Middle frontal gyrus (tissue), 1 donor: ENCODE data around the gene TSSC4.

ENCODE experiments used
- DNase-seq: peaks from one replicate; pipeline ENCODE4 v3.0.0-alpha.2; 2015; ENCODE audit warnings: low spot score; ENCODE audit errors: extremely low spot score

Gene TSSC4

DNA sequence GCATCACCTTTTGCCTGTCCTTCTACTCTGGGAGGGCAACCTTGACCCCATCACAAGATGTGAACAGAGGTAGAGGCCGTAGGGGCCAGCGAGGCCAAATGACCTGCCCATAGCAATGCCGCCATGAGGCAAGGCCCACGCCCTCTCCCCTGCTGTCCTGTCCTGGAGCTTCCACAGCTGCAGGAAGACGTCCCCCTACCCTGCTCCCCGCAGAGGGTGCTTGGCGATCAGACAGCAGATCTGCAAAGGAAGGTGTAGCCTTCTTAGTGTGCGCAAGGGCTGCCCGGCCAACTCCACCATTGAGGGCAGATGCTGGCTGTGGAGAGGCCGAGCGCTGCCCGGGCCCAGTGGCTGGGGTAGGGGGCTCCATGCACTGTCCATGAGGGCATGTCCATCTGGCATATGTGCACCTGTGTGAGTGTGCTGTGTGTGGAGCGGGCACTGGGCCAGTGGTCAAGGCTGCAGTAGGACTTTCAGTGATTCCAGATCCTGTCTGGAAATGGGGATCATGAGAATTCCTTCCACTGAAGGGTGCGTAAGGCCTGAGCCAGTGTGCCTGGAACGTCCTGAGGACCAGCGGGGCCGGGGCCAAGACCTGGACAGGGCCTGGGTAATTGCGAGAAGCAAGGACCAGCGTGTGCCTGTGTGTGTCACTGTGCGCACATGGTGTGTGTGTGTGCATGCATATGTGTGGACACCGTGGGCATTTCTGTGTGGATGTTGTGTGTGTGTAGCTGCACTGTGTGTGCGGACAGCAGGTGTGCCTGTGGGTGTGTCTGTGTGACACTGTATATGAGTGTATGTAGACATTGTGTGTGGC is 32.8 kb downstream of the TSSC4 start:
- DNase-seq = no peak

GRCh38 chr11:2434008-2434407 is 33.5 kb downstream of the TSSC4 start:
- DNase-seq = no peak

- DNase-seq = no peak
These were observed 34.1 kb downstream of the TSSC4 start for GRCh38 chr11:2434506-2435255.

- no peak for DNase-seq
These were observed 34.9 kb downstream of the TSSC4 start for GRCh38 chr11:2435288-2436012.

DNA sequence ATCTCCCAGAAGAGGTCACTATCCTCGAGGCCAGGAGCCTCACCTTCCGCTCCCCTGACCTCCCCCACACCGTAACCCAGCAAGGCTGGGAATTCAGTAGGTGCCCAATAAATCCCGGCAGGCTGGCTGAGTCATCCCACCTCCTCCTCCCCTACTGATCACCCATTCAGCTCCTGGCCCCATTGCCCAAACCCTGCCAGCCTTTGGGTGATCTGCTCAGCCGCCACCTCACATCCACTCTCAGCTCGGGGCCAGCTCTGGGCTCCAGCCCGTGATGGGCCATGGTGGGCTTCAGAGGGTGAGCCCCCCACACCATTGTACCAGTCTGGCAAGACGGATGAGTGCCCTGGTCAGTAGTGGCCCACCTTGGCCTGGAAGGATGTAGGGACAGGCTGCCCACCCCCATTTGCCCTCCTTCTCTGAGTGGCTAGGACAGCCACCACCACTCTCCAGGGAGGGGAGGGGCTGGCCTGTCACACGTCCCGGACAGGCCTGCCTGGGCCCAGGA is 35.5 kb downstream of the TSSC4 start:
- DNase-seq = no peak

GRCh38 chr11:2436521-2437031 is 36.0 kb downstream of the TSSC4 start:
- no peak for DNase-seq

- DNase-seq = no peak
These were observed 37.0 kb downstream of the TSSC4 start for GRCh38 chr11:2437516-2437915.

DNA sequence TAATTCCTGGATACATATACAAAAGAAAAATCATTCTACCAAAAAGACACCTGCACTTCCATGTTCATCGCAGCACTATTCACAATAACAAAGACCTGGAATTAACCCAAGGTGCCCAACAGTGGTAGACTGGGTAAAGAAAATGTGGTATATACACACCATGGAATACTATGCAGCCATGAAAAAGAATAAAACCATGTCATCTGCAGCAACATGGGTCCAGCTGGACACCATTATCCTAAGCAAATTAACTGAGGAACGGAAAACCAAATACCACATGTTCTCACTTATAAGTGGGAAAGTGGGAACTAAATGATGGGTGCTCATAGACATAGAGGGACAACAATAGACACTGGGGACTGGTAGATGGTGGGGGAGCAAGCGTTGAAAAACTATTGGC is 39.3 kb downstream of the TSSC4 start:
- DNase-seq = no peak

GRCh38 chr11:2440646-2441045 is 40.1 kb downstream of the TSSC4 start:
- no peak for DNase-seq

DNA sequence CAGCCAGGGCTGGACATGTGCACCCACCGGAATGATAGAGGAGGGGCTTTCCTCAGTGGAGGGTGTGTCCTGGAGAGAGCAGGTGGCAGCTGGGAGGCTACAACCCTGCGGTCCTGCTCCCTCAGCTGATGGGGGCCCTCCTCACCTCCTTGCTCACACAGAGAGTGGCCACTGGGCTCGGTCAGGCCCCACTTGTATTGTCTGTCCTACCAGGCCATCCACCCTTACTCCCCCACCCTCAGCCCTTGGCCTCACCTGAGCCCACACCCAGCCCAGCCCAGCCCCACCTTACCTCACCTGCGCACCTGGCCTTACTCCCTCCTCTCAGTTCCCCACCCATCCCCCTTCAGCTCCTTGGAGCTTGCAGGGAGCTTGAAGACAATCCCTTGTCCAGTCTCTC is 40.6 kb downstream of the TSSC4 start:
- no peak for DNase-seq

DNA sequence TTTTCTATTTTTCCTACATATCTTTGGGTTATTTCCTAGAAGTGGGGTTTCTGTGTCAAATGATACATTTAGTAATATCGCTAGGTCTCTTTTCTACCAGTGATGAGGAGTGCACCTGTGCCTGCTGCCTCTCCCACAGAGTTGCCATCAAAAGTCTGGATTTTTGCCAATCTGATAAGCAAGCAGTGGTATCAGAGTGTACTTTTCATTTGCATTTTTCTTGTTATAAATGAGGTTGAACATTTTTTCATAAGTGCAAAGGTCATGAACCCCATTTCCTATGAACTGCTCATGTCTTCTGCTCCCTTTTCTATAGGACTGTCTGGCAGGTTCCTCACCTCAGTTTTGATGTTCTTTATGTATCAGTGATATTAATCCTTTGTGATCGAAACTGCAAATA is 42.0 kb downstream of the TSSC4 start:
- DNase-seq = no peak

DNA sequence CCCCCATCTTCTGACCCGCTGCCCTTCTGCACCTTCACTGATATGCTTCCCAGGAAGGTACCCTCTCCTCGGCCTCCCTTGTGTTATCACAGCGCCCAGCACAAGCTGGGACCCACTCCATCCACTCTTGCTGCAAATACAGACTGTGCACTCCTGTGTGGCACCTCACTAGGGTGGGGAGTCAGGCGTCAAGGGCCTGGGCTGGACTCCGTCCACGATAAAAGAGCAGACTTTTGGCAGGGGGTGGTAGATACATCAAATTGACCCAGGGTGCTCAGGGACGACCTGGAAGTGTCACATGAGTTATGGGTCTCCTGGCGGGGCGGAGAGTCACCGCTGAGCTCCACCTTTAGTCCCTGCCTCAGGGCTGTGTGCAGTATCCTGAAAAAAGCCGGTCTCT is 42.9 kb downstream of the TSSC4 start:
- DNase-seq = no peak

DNA sequence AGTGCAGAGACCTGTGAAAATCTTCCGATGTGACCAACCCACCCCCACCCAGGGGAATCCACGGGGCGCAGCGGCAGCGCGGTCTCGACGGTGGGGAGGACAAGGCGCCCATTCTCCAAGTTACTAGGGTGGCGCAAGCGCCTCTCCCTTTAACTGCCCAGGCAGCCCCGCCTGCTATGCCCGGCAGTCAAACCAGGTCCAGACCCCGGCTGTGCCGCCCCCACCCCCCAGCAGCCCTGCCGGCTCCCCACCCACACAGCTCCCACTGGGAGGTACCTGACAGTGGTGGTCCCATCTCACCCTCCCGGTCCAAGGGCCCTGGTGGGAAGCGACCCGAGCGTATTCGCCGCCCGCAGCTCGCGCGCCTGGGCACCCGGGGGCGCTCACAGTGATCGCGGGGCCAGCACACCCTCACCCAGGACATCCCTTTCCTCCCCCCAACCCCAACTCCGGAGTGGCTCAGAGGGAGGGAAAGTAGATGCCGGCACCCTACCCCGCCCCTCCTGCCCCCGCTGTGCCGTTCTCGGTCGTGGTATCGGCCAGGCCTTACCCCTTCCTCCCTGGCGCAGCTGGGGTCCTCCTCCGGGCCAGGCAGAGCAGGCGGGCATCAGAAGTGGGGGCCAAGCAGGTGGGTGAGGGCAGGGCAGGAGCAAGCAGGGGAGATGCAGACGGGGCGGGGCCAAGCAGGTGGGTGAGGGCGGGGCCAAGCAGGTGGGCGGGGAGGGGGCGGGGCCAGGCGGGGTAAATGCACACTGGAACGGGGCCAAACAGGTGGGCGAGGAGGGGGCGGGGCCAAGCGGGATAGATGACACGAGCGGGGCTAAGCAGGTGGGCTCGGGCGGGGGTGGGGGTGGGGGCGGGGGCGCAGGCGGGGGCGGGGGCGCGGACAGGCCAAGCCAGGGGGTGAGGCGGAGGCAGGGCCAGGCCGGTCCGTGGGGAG is 43.6 kb downstream of the TSSC4 start, which contains the start of gene TRPM5:
Gene TRPM5 (minus strand): TSS at position 634 of the 940 bp plus-strand sequence. CDS start 21,478 bp downstream, outside the sequence.
- no peak for DNase-seq

DNA sequence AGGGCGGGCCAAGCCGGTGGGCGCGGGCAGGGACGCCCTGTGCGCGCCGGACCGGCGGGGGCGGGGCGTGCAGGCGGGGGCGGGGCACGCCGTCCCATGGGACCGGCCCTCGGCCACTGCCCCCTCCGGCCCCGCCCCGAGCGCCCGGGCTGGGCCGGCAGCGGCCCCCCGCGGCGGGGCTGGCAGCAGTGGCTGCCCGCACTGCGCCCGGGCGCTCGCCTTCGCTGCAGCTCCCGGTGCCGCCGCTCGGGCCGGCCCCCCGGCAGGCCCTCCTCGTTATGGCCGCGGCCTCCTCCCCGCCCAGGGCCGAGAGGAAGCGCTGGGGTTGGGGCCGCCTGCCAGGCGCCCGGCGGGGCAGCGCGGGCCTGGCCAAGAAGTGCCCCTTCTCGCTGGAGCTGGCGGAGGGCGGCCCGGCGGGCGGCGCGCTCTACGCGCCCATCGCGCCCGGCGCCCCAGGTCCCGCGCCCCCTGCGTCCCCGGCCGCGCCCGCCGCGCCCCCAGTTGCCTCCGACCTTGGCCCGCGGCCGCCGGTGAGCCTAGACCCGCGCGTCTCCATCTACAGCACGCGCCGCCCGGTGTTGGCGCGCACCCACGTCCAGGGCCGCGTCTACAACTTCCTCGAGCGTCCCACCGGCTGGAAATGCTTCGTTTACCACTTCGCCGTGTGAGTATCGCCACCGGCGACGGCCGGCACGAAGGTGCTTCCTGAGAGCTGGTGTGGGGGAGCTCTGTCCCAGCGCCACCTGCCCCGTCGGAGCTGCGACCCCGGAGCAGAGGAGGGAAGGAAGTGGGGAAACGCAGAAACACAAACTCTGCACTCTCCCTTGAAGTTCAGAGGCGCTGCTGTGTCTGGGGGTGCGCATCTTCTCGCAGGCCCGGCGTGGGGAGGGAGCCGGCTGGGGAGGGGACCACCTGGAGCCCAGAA is 44.5 kb downstream of the TSSC4 start, which contains the start of gene KCNQ1:
Gene KCNQ1 (plus strand): TSS at position 188 of the 925 bp plus-strand sequence. CDS start 91 bp downstream, at position 279.
- no peak for DNase-seq

GRCh38 chr11:2445746-2446551 is 45.4 kb downstream of the TSSC4 start:
- no peak for DNase-seq

DNA sequence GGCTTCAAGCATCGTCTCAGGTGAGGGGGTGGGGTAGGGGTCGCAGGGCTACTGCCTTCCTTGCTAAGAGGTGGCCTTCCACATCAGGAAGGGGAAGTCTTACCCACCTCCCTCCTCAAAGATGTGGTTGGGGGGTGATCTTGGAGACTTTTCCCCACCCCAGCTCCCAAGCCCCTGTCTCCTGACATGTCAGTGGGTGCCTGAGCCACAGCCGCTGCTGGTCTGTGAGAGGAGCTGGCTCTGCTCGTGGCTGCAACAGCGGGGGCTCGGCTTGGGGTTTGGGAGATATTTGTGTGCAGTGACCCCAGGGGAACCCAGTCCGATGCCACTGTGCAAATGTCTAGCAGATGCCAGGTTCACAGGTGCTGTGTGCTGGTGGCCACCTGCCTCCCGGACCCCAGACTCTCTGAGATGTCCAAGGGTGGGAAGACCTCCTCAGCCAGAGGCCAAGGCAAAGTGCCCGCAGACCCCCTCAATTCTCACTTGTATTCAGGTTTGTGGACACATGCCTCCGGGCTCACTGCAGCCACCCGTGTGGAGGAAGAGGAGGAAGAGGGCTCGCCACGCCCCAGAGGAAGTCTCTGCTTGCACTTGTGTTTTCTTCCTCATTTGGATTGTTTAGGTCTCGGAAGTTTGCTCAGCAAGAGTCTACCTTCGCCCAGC is 46.2 kb downstream of the TSSC4 start:
- no peak for DNase-seq

DNA sequence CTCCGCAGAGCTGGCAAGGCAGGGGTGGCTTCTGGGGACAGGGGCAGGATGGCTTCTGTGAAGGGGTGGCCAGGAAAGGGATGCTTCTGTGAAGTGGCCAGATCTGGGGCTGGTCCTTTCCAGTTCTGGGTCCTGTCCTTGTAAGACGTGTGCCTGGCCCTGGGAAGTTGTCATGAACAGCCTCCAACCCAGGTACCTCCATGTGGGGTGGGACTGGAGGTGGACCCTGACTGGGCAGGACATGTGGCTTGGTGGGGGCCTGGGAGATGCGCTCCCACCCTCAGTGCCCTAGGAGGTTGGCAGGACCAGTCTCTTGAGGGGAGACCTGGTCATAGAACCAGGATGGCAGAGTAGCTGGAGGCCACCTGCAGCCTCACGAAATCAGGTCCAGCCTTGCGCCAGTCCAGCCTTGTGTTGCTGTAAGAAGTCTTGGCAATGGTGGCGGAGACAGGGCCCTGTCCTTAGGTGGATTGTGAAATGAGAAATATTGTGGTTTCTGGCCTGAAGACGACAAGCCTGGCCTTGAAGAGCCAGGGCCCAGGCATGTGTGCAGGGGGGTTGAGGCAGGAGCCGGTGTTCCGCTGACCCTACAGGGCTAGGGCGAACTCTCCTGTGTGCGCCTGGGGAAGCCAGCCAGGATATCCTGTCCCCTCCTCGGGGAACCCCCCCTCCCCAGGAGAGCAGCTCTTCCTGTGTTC is 46.9 kb downstream of the TSSC4 start:
- DNase-seq = no peak
